Pancreas (tissue), 10 donors: ENCODE data around the gene ZG16B. TPM values are rescaled to one million over a fixed set of nuclear protein-coding genes. Genes with fewer than 3 reads are reported as not detected.

Experiments
- ATAC-seq, 4 donors: fragments of 200-7000 bp; cut with Tn5 transposase; one replicate each; pipeline versions ENCODE4 v1.8.0 to v1.9.1; 2020; ENCODE audit warnings: mild to moderate bottlenecking in 4 of 4, moderate library complexity in 4 of 4
- DNase-seq, 6 donors: peaks; one replicate each; pipeline ENCODE4 v3.0.0-alpha.2; 2020
- FAIRE-seq: peaks from 2 replicates; lab custom pipeline; 2012; peaks lifted over from hg19 to GRCh38; lab: Jason Lieb, UNC
- H3K27ac ChIP-seq, 4 donors: fragments of 200-600 bp; sonication (generic); 1 replicate in 3 of 4; 2 replicates in 1 of 4; pipeline versions ENCODE4 v1.5.0 to v1.8.0; 2020
- H3K27me3 ChIP-seq, 4 donors: fragments of 200-600 bp; one replicate each; pipeline ENCODE4 v1.8.0; 2021
- H3K36me3 ChIP-seq, 3 donors: fragments of 200-600 bp; sonication (generic) in 1 of 3; one replicate each; pipeline versions ENCODE4 v1.5.0 to v1.8.0; 2020 to 2021
- H3K4me1 ChIP-seq, 3 donors: fragments of 200-600 bp; one replicate each; pipeline ENCODE4 v1.8.0; 2021
- H3K4me3 ChIP-seq, 4 donors: fragments of 200-600 bp; sonication (generic) in 2 of 4; one replicate each; pipeline versions ENCODE4 v1.5.0 to v1.8.0; 2020 to 2021
- H3K9me3 ChIP-seq, 4 donors: fragments of 200-600 bp; one replicate each; pipeline ENCODE4 v1.8.0; 2021
- WGBS, 2 donors: extraction: QIAGEN DNeasy Blood & Tissue Kit; methylation state at CpG; one replicate each; pipeline ENCODE4 v1.1.7; 2013; 5-methylcytosine and 5-hydroxymethylcytosine counted together
- intact Hi-C, 3 donors: fragments of 100-400 bp; cut with DNase I; formaldehyde crosslinking; loops; one replicate each; pipeline versions ENCODE4 v1.11.1 to v1.14.2; 2022
- polyA plus RNA-seq, 2 donors: library from polyadenylated mRNA; stranded (reverse); fragments of 200-250 nt; gene quantifications; one replicate each; pipeline ENCODE4 v1.2.3, GENCODE V29; 2013
- total RNA-seq, 6 donors: library from RNA; stranded (reverse); fragmentation: NEBNext Ultra II Directional in 4 of 6; extraction: Animal tissue kit (Norgen Biotek cat#: 25700) in 4 of 6; gene quantifications; one replicate each; pipeline versions ENCODE4 v1.2.1 to v1.2.4, GENCODE V29; 2021 to 2023
- TF ChIP-seq, protein P1 (sequence below), 4 donors: fragments of 200-600 bp; sonication (generic) in 3 of 4; IDR thresholded peaks; one replicate each; pipeline versions ENCODE4 v1.5.0 to v1.8.0; 2021; ENCODE audit warnings: antibody characterized with exemption in 4 of 4
- donor health status: healthy with polysubstance abuse.
- donor health status: DM: no; HTN: no; CAD: no; lungs with moderate emphysema.
- donor health status: DM: no; HTN: no; CAD: no.
- donor health status: control.
- donor health status: control.
- donor health status: Bipolar disorder and iron deficiency.
- donor health status: DM: yes; HTN: yes; CAD: no.
- donor health status: DM: no; HTN: no; CAD: no.
- donor health status: DM: no; HTN: no; CAD: no.
- donor health status: DM: yes; HTN: yes; CAD: no.

The ZG16B gene
- total RNA-seq (1 to 10 TPM in 1 of 6 donors, under 1 TPM in 5; 0.43 to 1.5 (median 0.80) TPM), polyA plus RNA-seq (1 to 10 TPM in 1 of 2 donors, under 1 TPM in 1; 0.65 to 1.7 TPM)

DNA sequence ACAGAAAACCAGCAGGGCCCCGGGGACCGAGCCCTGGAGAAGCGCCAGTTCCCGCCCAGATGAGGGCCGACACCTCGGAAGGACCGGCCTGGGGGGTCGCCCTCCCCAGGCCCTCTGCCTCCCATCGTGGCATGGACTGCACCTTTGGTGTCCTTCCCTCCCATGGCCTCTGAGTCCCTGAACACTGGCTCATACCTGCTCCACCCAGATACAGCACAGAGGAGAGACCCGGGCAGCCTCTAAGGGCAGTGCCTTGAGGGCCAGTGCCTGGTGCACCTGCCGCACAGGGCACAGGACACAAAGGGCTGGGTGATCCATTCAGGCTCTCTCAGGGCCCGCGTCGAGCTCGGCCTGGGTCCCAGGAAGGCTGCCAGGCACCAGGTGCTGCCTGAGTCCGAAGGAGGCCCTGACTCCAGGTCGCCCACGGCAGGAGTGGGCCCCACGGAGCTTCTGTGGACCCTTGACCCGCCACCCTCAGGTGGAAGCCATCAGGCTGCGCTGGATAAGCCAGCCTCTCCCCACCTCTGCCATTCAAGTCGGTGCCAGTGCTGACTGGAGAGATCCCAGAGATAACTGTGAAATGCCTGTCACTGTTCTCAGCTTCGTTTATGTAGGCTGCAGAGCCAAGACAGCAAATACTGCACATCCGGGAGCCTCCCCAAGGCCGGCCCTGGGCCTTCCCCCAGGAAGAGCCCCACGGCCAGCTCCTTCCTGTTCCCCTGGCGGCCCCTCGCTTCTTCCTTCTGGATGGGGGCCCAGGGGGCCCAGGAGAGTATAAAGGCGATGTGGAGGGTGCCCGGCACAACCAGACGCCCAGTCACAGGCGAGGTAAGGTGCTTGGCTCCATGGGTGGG, at the start of gene ZG16B:
Gene ZG16B, plus strand, starts transcription at position 803 of the 854 bp plus-strand sequence. CDS start 139 bp downstream, outside the sequence.
- intact Hi-C loops, result no loop called here
- DNase-seq (peak in 1 of 6 donors; percentile 54), ATAC-seq (peak in 2 of 4 donors; percentile 17 to 73), FAIRE-seq (no peak)
- Histone ChIP-seq H3K4me1 (no peaks in the 10 kb centered on the region), H3K36me3 (no peaks in the 10 kb centered on the region), H3K27ac (no peak within 1 kb of the TSS), H3K4me3 (no peak within 1 kb of the TSS), H3K27me3 (no peaks in the 10 kb centered on the region), H3K9me3 (no peaks in the 10 kb centered on the region)
- 59 to 67% methylated on average over 32 of the region's 32 CpGs for WGBS, 2 donors
- TF ChIP-seq, protein P1, sequence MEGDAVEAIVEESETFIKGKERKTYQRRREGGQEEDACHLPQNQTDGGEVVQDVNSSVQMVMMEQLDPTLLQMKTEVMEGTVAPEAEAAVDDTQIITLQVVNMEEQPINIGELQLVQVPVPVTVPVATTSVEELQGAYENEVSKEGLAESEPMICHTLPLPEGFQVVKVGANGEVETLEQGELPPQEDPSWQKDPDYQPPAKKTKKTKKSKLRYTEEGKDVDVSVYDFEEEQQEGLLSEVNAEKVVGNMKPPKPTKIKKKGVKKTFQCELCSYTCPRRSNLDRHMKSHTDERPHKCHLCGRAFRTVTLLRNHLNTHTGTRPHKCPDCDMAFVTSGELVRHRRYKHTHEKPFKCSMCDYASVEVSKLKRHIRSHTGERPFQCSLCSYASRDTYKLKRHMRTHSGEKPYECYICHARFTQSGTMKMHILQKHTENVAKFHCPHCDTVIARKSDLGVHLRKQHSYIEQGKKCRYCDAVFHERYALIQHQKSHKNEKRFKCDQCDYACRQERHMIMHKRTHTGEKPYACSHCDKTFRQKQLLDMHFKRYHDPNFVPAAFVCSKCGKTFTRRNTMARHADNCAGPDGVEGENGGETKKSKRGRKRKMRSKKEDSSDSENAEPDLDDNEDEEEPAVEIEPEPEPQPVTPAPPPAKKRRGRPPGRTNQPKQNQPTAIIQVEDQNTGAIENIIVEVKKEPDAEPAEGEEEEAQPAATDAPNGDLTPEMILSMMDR (IDR thresholded peaks at IDR 0.05), result no peak

DNA sequence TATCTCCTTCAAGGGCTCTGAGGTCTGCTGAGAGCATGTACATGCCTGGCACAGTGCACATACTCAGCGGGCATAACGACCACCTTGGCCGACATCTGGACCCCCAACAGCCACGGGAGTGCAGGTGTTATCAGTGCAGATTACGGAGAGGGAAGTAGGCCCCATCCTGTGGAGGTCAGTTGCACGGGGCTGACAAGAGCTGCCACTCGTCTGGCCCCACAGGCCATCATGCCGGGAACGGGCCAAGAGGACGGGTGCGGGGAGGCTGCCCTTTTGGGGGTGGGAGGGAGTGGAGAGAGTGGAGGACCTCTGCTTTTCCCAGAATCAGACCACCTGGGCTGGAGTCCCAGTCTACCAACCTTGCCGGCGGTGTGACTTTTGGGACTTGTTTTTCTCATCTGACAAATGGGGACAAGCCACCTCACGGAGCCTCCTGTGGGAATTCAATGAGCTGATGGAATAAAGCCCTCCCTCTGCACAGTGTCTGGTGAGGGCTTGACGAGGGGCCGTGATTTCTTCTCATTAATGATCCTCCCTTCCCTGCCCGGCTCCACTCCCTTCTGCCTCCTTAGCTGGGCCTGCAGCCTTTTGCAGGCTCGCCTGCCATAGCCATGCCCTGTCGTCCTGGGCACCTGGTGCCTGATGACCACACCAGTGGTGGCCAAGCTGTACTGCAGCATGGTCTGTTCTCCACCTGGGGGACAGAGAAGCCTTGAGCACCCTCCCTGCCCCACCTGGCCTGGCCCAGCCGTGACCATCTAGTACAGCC, 47.3 kb upstream of the ZG16B start:
- intact Hi-C loops, result no loop called here
- no peak for FAIRE-seq
- peak in 2 of 6 donors; percentile 12 to 52 for DNase-seq
- Histone ChIP-seq H3K4me1 (peaks cover 0 to 7% (median 0%) of the 10 kb centered on the region in 3 donors), H3K4me3 (no peak overlapping the region), H3K36me3 (no peaks in the 10 kb centered on the region), H3K9me3 (no peaks in the 10 kb centered on the region), H3K27ac (no peak overlapping the region), H3K27me3 (no peaks in the 10 kb centered on the region)
- TF ChIP-seq, protein P1 (IDR thresholded peaks at IDR 0.05), result no peak
- ATAC-seq, result no peak
- 79 to 83% methylated on average over 20 of the region's 20 CpGs for WGBS, 2 donors

DNA sequence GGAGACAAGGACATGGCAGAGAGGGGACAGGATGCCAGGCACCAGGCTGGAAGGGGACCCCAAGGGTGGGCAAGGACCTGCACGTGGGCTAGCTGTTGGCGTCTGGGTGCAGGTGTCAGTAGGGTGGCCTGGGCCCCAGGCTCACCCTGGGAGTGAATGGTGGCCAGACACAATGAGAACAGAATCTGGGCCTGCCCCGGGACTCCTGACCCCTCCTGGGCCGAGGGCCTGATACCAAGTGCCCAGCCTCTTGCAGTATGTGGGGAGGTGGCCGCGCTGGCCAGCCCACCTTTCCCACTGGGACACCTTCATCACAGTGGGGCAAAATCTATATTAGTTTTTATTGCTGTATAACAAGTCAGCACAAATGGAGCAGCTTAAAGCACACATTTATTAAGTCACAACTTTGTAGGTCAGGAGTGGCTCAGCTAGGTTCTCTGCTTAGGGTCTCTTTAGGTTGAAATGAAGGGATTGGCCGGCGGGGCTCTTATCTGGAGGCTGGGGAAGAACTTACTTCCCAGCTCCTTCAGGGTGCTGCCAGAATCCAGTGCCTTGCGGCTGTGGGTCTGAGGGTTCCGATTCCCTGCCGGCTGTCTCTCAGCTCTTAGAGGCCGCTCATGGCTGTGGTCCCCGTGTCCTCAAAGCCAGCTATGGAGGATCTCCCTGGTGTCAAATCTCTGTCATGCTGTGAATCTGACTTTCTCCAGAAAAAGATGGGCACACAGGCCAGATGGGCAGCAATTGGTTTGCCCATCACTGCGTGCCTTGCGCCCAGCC, 46.3 kb upstream of the ZG16B start:
- Histone ChIP-seq H3K9me3 (no peaks in the 10 kb centered on the region), H3K27ac (no peak overlapping the region), H3K4me3 (no peak overlapping the region), H3K27me3 (no peaks in the 10 kb centered on the region), H3K4me1 (peaks cover 0 to under 1% (median 0%) of the 10 kb centered on the region in 3 donors), H3K36me3 (no peaks in the 10 kb centered on the region)
- FAIRE-seq (no peak), DNase-seq (peak in 1 of 6 donors; percentile 38), ATAC-seq (no peak)
- TF ChIP-seq, protein P1 (IDR thresholded peaks at IDR 0.05), result no peak
- intact Hi-C loops, result no loop called here
- WGBS, 2 donors, result 86 to 89% methylated on average over 15 of the region's 15 CpGs

- intact Hi-C loops, result no loop called here
- H3K4me3 ChIP-seq, result peak overlapping the region in 2 of 4 donors; percentile 28 to 42
- DNase-seq, result peak in 3 of 6 donors; percentile 14 to 41 (median 14)
- peak in 3 of 4 donors; percentile 25 to 28 (median 27) for ATAC-seq
- no peaks in the 10 kb centered on the region for H3K27me3 ChIP-seq
- no peak for FAIRE-seq
- no peaks in the 10 kb centered on the region for H3K4me1 ChIP-seq
- no peaks in the 10 kb centered on the region for H3K9me3 ChIP-seq
- 49 to 51% methylated on average over 15 of the region's 15 CpGs for WGBS, 2 donors
- TF ChIP-seq, protein P1 (IDR thresholded peaks at IDR 0.05), result no peak
- no peaks in the 10 kb centered on the region for H3K36me3 ChIP-seq
- H3K27ac ChIP-seq, result no peak overlapping the region
Observed at GRCh38 chr16:2784358-2785100, 45.6 kb upstream of the ZG16B start.
